Transverse colon (tissue), 4 donors: ENCODE measurements around the gene RUBCNL. TPM values are rescaled to one million over a fixed set of nuclear protein-coding genes. Genes with fewer than 3 reads are reported as not detected.
"Not testable (repeated sequence)": the region's sequence is repeated elsewhere in the genome, so short reads cannot be mapped to it uniquely, and the experiment has no call there.

ENCODE experiments used
- DNase-seq: peaks from one replicate; pipeline ENCODE4 v3.0.0-alpha.2; 2019
- H3K27ac ChIP-seq, 4 donors: fragments of 200-600 bp; sonication (generic); 2 replicates each; pipeline ENCODE4 v1.5.1; 2016 to 2018; ENCODE audit warnings: inconsistent platforms in 4 of 4
- H3K27me3 ChIP-seq: fragments of 200-600 bp; sonication (generic); 2 replicates; pipeline ENCODE4 v1.5.1; 2017; ENCODE audit warnings: inconsistent platforms
- H3K36me3 ChIP-seq, 4 donors: fragments of 200-600 bp; sonication (generic); 2 replicates each; pipeline ENCODE4 v1.5.1; 2017 to 2019; ENCODE audit warnings: inconsistent platforms in 4 of 4
- H3K4me1 ChIP-seq, 4 donors: fragments of 200-600 bp; sonication (generic); 2 replicates each; pipeline ENCODE4 v1.5.1; 2017 to 2020; ENCODE audit warnings: inconsistent platforms in 4 of 4
- H3K4me3 ChIP-seq, 4 donors: fragments of 200-600 bp; sonication (generic); 1 replicate in 1 of 4; 2 replicates in 3 of 4; pipeline versions ENCODE4 v1.5.1 to v1.6.1; 2017 to 2019; ENCODE audit warnings: inconsistent platforms in 4 of 4
- H3K9me3 ChIP-seq, 2 donors: fragments of 200-600 bp; sonication (generic); 2 replicates each; pipeline ENCODE4 v1.5.1; 2017 to 2019; ENCODE audit warnings: inconsistent platforms in 2 of 2
- CTCF ChIP-seq, 5 experiments: fragments of 200-600 bp in 3 of 5; fragments of 450-650 bp in 2 of 5; sonication (generic) in 3 of 5; IDR thresholded peaks; 1 replicate in 2 of 5; 2 replicates in 3 of 5; pipeline ENCODE4 v1.5.1; 2016 to 2017; ENCODE audit warnings: antibody characterized with exemption in 5 of 5, inconsistent platforms in 3 of 5, mild to moderate bottlenecking in 2 of 5, moderate library complexity in 1 of 5
- EP300 ChIP-seq: sonication (generic); formaldehyde crosslinking; IDR thresholded peaks from one replicate; pipeline ENCODE4 v1.6.1; 2017; ENCODE audit warnings: antibody characterized with exemption, low read depth
- POLR2A ChIP-seq: fragments of 450-650 bp; IDR thresholded peaks from one replicate; pipeline ENCODE4 v1.6.1; 2016; ENCODE audit warnings: antibody characterized with exemption, mild to moderate bottlenecking, moderate library complexity
- POLR2AphosphoS5 ChIP-seq, 3 donors: sonication (generic); formaldehyde crosslinking; IDR thresholded peaks; one replicate each; pipeline ENCODE4 v1.6.1; 2016; ENCODE audit warnings: antibody characterized with exemption in 3 of 3
- WGBS, 2 donors: methylation state at CpG; one replicate each; pipeline ENCODE4 v1.1.5; 2018; ENCODE audit warnings: low coverage in 1 of 2; 5-methylcytosine and 5-hydroxymethylcytosine counted together
- in situ Hi-C, 4 donors: fragments of 200-750 bp; cut with MboI; loops; one replicate each; pipeline versions ENCODE4 v1.15.0 to v1.15.1; 2017; ENCODE audit warnings: low sequenced_read_pairs in 3 of 4, low pct_ligation_motif_present in 1 of 4, low pct_unique_long_range_greater_than_20kb in 1 of 4
- intact Hi-C: fragments of 100-400 bp; cut with DNase I; formaldehyde crosslinking; loops from one replicate; pipeline ENCODE4 v1.15.1; 2023; ENCODE audit warnings: low total_unique reads
- total RNA-seq, 4 donors: library from RNA; depleted of rRNA; stranded (reverse); fragments of >200 nt; gene quantifications; one replicate each; pipeline ENCODE4 v1.1.0, GENCODE V29; 2016

Gene RUBCNL
- 10 to 100 TPM in 3 of 4 donors, 1 to 10 TPM in 1; 2.8 to 27.2 (median 14.2) TPM for total RNA-seq

GRCh38 chr13:46387064-46387851, at the start of gene RUBCNL:
Gene RUBCNL, minus strand, starts transcription at chr13:46387252. Its CDS starts 14,777 bp downstream, at chr13:46372475.
- WGBS, 2 donors, result 1 to 9% methylated on average over 6 to 64 of the region's 70 CpGs
- peak; percentile 78 for DNase-seq
- in situ Hi-C loops, result no loop called here

GRCh38 chr13:46429558-46429957, 42.5 kb upstream of the RUBCNL start:
- H3K4me1 ChIP-seq, H3K9me3 ChIP-seq, DNase-seq, in situ Hi-C loops, H3K27me3 ChIP-seq, H3K36me3 ChIP-seq, H3K4me3 ChIP-seq, H3K27ac ChIP-seq, intact Hi-C loops: not testable (repeated sequence)
- WGBS, 2 donors, result 100% methylated on average over 2 of the region's 2 CpGs

More at GRCh38 chr13:46387064-46387851, at the start of gene RUBCNL:
- no peaks in the 10 kb centered on the region for H3K36me3 ChIP-seq
- peak within 1 kb of the TSS; percentile 42 to 62 (median 46) for H3K4me3 ChIP-seq
- TF ChIP-seq EP300 (no peak), POLR2AphosphoS5 (IDR thresholded peaks at IDR 0.05) (peak in 2 of 3 donors; percentile 29 to 66), POLR2A (peak; percentile 68), CTCF (IDR thresholded peaks at IDR 0.05) (no peak)
- peaks cover 32% of the 10 kb centered on the region for H3K27me3 ChIP-seq
- no peaks in the 10 kb centered on the region for H3K9me3 ChIP-seq
- intact Hi-C loops, result no loop called here
- peaks cover 8 to 66% (median 31%) of the 10 kb centered on the region in 4 donors for H3K4me1 ChIP-seq
- H3K27ac ChIP-seq, result peak within 1 kb of the TSS; percentile 78 to 86 (median 82)

- in situ Hi-C loops, result no loop called here
- no peaks in the 10 kb centered on the region for H3K36me3 ChIP-seq
- DNase-seq, result no peak
- TF ChIP-seq CTCF (IDR thresholded peaks at IDR 0.05) (no peak), POLR2A (no peak)
- intact Hi-C loops, result no loop called here
- no peak overlapping the region for H3K27ac ChIP-seq
- no peaks in the 10 kb centered on the region for H3K27me3 ChIP-seq
- H3K4me3 ChIP-seq, result no peak overlapping the region
- no peaks in the 10 kb centered on the region for H3K4me1 ChIP-seq
- H3K9me3 ChIP-seq, result no peaks in the 10 kb centered on the region
Measured at GRCh38 chr13:46405457-46405856, 18.4 kb upstream of the RUBCNL start.

GRCh38 chr13:46404733-46405100, 17.7 kb upstream of the RUBCNL start:
- H3K27me3 ChIP-seq, result no peaks in the 10 kb centered on the region
- no peak overlapping the region for H3K4me3 ChIP-seq
- TF ChIP-seq POLR2AphosphoS5 (IDR thresholded peaks at IDR 0.05) (no peak), POLR2A (no peak), EP300 (no peak), CTCF (IDR thresholded peaks at IDR 0.05) (no peak)
- peak overlapping the region in 1 of 4 donors; percentile 26 for H3K27ac ChIP-seq
- 94% methylated on average over 1 of the region's 1 CpG; no CpG with 5 or more reads in 1 of the 2 donors for WGBS, 2 donors
- no peaks in the 10 kb centered on the region for H3K9me3 ChIP-seq
- intact Hi-C loops (no loop called here), in situ Hi-C loops (no loop called here)
- DNase-seq, result no peak
- H3K36me3 ChIP-seq, result no peaks in the 10 kb centered on the region
- no peaks in the 10 kb centered on the region for H3K4me1 ChIP-seq
